HepG2 (cell line): Measurements from ENCODE around the gene TTBK1. TPM values are rescaled to one million over a fixed set of nuclear protein-coding genes. Genes with fewer than 3 reads are reported as not detected.

Experiments used
- ATAC-seq: fragments of 200-7000 bp; cut with Tn5 transposase; 3 replicates; pipeline ENCODE4 v1.9.1; 2020; ENCODE audit warnings: mild to moderate bottlenecking, moderate library complexity
- BruUV-seq: library from RNA; stranded (reverse); fragments of 400-500 nt; replicated peaks from 2 replicates; lab custom pipeline; 2021; lab: Mats Ljungman, UMichigan
- CTCF ChIA-PET: fragments of 300-600 bp; formaldehyde crosslinking; extraction: SDS; loops from one replicate; lab custom pipeline; 2021; ENCODE audit warnings: low total read pairs, inconsistent platforms, low intra/inter-chr PET ratio; lab: Yijun Ruan, JAX
- POLR2A ChIA-PET: fragments of 350-600 bp; sonication (Branson Sonifier 250); formaldehyde crosslinking; loops from one replicate; lab custom pipeline; 2020; ENCODE audit warnings: antibody characterized with exemption, inconsistent platforms; lab: Yijun Ruan, JAX
- DNase-seq: peaks from one replicate; pipeline ENCODE4 v3.0.0-alpha.2; 2015; ENCODE audit warnings: low spot score
- FAIRE-seq: peaks from 3 replicates; lab custom pipeline; 2011; peaks lifted over from hg19 to GRCh38; lab: Jason Lieb, UNC
- H2AFZ ChIP-seq: one replicate; pipeline ENCODE4 v1.6.1; 2011; ENCODE audit warnings: low read length, inconsistent platforms
- H3K27ac ChIP-seq: fragments of 300-600 bp; 3 replicates; pipeline ENCODE4 v1.8.0; 2011; ENCODE audit warnings: mixed run types, mild to moderate bottlenecking, mixed read lengths, low read length, inconsistent platforms; ENCODE audit not compliant: insufficient read depth; ENCODE audit errors: extremely low read length
- H3K27me3 ChIP-seq, 2 experiments: fragments of 200-600 bp in 1 of 2; 2 replicates in 1 of 2; 3 replicates in 1 of 2; pipeline versions ENCODE4 v1.6.0 to v1.8.0; 2011; ENCODE audit warnings: low read length in 2 of 2, mild to moderate bottlenecking in 2 of 2, moderate library complexity in 2 of 2, inconsistent platforms in 1 of 2; ENCODE audit not compliant: insufficient read depth in 2 of 2, control insufficient read depth in 1 of 2
- H3K36me3 ChIP-seq, 2 experiments: fragments of 200-600 bp in 1 of 2; replicated peaks in 1 of 2; 2 replicates in 1 of 2; 3 replicates in 1 of 2; pipeline versions ENCODE4 v1.5.1 to v1.8.0; 2011; ENCODE audit warnings: low read length in 2 of 2, inconsistent platforms in 1 of 2; ENCODE audit not compliant: insufficient read depth in 2 of 2, control insufficient read depth in 1 of 2
- H3K4me1 ChIP-seq: 2 replicates; pipeline ENCODE4 v1.5.1; 2012; ENCODE audit warnings: low read length, inconsistent platforms; ENCODE audit not compliant: insufficient read depth
- H3K4me2 ChIP-seq: 2 replicates; pipeline ENCODE4 v1.6.0; 2011; ENCODE audit warnings: low read depth, low read length, inconsistent platforms
- H3K4me3 ChIP-seq, 3 experiments: fragments of 200-600 bp in 1 of 3; sonication (generic), shearing (Covaris generic) in 1 of 3; replicated peaks in 1 of 3; 2 replicates each; pipeline ENCODE4 v1.5.1; 2011 to 2016; ENCODE audit warnings: low read length in 3 of 3, inconsistent platforms in 2 of 3, low read depth in 2 of 3, mild to moderate bottlenecking in 2 of 3, control low read depth in 1 of 3, mixed read lengths in 1 of 3; ENCODE audit not compliant: insufficient read depth in 1 of 3
- H3K79me2 ChIP-seq: one replicate; pipeline ENCODE4 v1.6.1; 2011; ENCODE audit warnings: low read length, inconsistent platforms; ENCODE audit not compliant: insufficient read depth
- H3K9ac ChIP-seq: 2 replicates; pipeline ENCODE4 v1.6.0; 2011; ENCODE audit warnings: mild to moderate bottlenecking, low read depth, low read length, inconsistent platforms; ENCODE audit not compliant: insufficient read depth
- H3K9me3 ChIP-seq: 2 replicates; pipeline ENCODE4 v1.5.1; 2012; ENCODE audit warnings: mild to moderate bottlenecking, low read length
- H4K20me1 ChIP-seq: 2 replicates; pipeline ENCODE4 v1.6.0; 2011; ENCODE audit warnings: inconsistent platforms, mild to moderate bottlenecking, low read length, moderate library complexity; ENCODE audit not compliant: insufficient read depth
- ATF7 ChIP-seq, 2 experiments: fragments of 450-650 bp in 1 of 2; sonication (generic) in 1 of 2; formaldehyde crosslinking in 1 of 2; IDR thresholded peaks; 2 replicates each; pipeline versions ENCODE4 v1.4.0 to v1.6.1; 2016 to 2020; ENCODE audit warnings: antibody characterized with exemption in 1 of 2, mild to moderate bottlenecking in 1 of 2, missing genetic modification reagents in 1 of 2
- BORCS8-MEF2B ChIP-seq: sonication (generic); formaldehyde crosslinking; IDR thresholded peaks from 2 replicates; pipeline ENCODE4 v1.8.0; 2022; ENCODE audit warnings: mild to moderate bottlenecking, missing genetic modification reagents
- EED ChIP-seq: sonication (generic); formaldehyde crosslinking; IDR thresholded peaks from 2 replicates; pipeline ENCODE4 v1.5.0; 2020; ENCODE audit warnings: mild to moderate bottlenecking, missing genetic modification reagents
- ELF3 ChIP-seq: IDR thresholded peaks from 2 replicates; pipeline ENCODE4 v1.6.1; 2016; ENCODE audit warnings: missing genetic modification reagents, missing compliant biosample characterization
- HMGXB4 ChIP-seq, 2 experiments: sonication (generic) in 1 of 2; formaldehyde crosslinking in 1 of 2; IDR thresholded peaks; 2 replicates each; pipeline versions ENCODE4 v1.4.0 to v1.6.1; 2018 to 2020; ENCODE audit warnings: missing genetic modification reagents in 2 of 2, borderline replicate concordance in 1 of 2, low read depth in 1 of 2, mild to moderate bottlenecking in 1 of 2, missing biosample characterization in 1 of 2
- KAT2B ChIP-seq: fragments of 150-350 bp; IDR thresholded peaks from 2 replicates; pipeline ENCODE4 v1.6.1; 2014; ENCODE audit warnings: low read depth, low read length, borderline replicate concordance
- KLF9 ChIP-seq: IDR thresholded peaks from 2 replicates; pipeline ENCODE4 v1.6.1; 2016; ENCODE audit warnings: low read depth
- NFIB ChIP-seq: sonication (generic); formaldehyde crosslinking; IDR thresholded peaks from 2 replicates; pipeline ENCODE4 v1.9.0; 2021; ENCODE audit warnings: missing genetic modification reagents, mild to moderate bottlenecking, borderline replicate concordance
- REXO4 ChIP-seq: sonication (generic); formaldehyde crosslinking; IDR thresholded peaks from 2 replicates; pipeline ENCODE4 v1.8.0; 2022; ENCODE audit warnings: missing genetic modification reagents, mild to moderate bottlenecking, borderline replicate concordance
- SSRP1 ChIP-seq: IDR thresholded peaks from 2 replicates; pipeline ENCODE4 v1.6.1; 2016; ENCODE audit warnings: control low read depth
- TOPORS ChIP-seq: sonication (generic); formaldehyde crosslinking; IDR thresholded peaks from 2 replicates; pipeline ENCODE4 v1.8.0; 2023; ENCODE audit warnings: mild to moderate bottlenecking, missing genetic modification reagents
- ZMAT3 ChIP-seq: sonication (generic); formaldehyde crosslinking; conservative IDR thresholded peaks from 2 replicates; pipeline ENCODE4 v1.7.0; 2021; ENCODE audit warnings: missing genetic modification reagents
- ZNF101 ChIP-seq: sonication (generic); formaldehyde crosslinking; IDR thresholded peaks from 2 replicates; pipeline ENCODE4 v1.4.0; 2020; ENCODE audit warnings: mild to moderate bottlenecking, low read depth, missing genetic modification reagents, borderline replicate concordance
- ZNF362 ChIP-seq: sonication (generic); formaldehyde crosslinking; IDR thresholded peaks from 2 replicates; pipeline ENCODE4 v1.4.0; 2020; ENCODE audit warnings: missing genetic modification reagents, mild to moderate bottlenecking, borderline replicate concordance
- ZNF383 ChIP-seq: sonication (generic); formaldehyde crosslinking; IDR thresholded peaks from 2 replicates; pipeline ENCODE4 v1.4.0; 2020; ENCODE audit warnings: missing genetic modification reagents, mild to moderate bottlenecking, borderline replicate concordance
- ZNF513 ChIP-seq: sonication (generic); formaldehyde crosslinking; conservative IDR thresholded peaks from 2 replicates; pipeline ENCODE4 v1.5.0; 2020; ENCODE audit warnings: missing genetic modification reagents
- ZNF629 ChIP-seq: sonication (generic); formaldehyde crosslinking; conservative IDR thresholded peaks from 2 replicates; pipeline ENCODE4 v1.5.0; 2020; ENCODE audit warnings: missing genetic modification reagents
- ZNF652 ChIP-seq: IDR thresholded peaks from 2 replicates; pipeline ENCODE4 v1.6.1; 2016; ENCODE audit warnings: low read depth, borderline replicate concordance
- ZNF747 ChIP-seq: sonication (generic); formaldehyde crosslinking; IDR thresholded peaks from 2 replicates; pipeline ENCODE4 v1.8.1; 2023; ENCODE audit warnings: missing genetic modification reagents, mild to moderate bottlenecking, borderline replicate concordance
- ZNF768 ChIP-seq: sonication (generic); formaldehyde crosslinking; IDR thresholded peaks from 2 replicates; pipeline ENCODE4 v1.4.0; 2020; ENCODE audit warnings: missing genetic modification reagents
- WGBS: methylation state at CpG from one replicate; pipeline ENCODE4 v1.1.6; 2017; ENCODE audit warnings: low lambda C conversion rate; 5-methylcytosine and 5-hydroxymethylcytosine counted together
- in situ Hi-C: cut with HindIII; loops from 2 replicates; pipeline ENCODE4 v1.10.0; 2017; ENCODE audit warnings: low pct_unique_long_range_greater_than_20kb; ENCODE audit not compliant: extremely low pct_ligation_motif_present
- intact Hi-C: fragments of 100-400 bp; cut with micrococcal nuclease; formaldehyde crosslinking; loops from one replicate; pipeline ENCODE4 v1.10.0; 2022; ENCODE audit not compliant: unreplicated experiment
- polyA plus RNA-seq, 8 experiments: library from polyadenylated mRNA; depleted of rRNA in 3 of 8; stranded (reverse) in 7 of 8; unstranded in 1 of 8; fragments of >200 nt; fragmentation: Illumina TruSeq in 4 of 8; extraction: Trizol in 4 of 8; gene quantifications; 2 replicates each; pipeline versions ENCODE4 v1.2.1 to v1.2.3, GENCODE V29; 2011 to 2016; ENCODE audit warnings: low read depth in 4 of 8, missing spikeins in 1 of 8, mixed read lengths in 1 of 8; ENCODE audit not compliant: insufficient read depth in 1 of 8
- total RNA-seq, 5 experiments: library from RNA; depleted of rRNA; stranded (reverse); fragments of >200 nt; fragmentation: Illumina TruSeq; extraction: Trizol; gene quantifications; 2 replicates each; pipeline ENCODE4 v1.2.3, GENCODE V29; 2016; ENCODE audit warnings: low read depth in 1 of 5

Gene TTBK1
- total and polyA plus RNA-seq, 2 of the 13 experiments (the other 11 are each of a cell fraction or from before 2014, with no cell fraction given): 0.24 to 0.33 TPM

GRCh38 chr6:43268355-43268700, 25.0 kb downstream of the TTBK1 start (continued):
- TF ChIP-seq SSRP1 (CRISPR knock-in tag) (no peak; the same call in 1 of the 2 replicates), ZMAT3 (CRISPR knock-in tag) (no peak), ZNF383 (CRISPR knock-in tag) (no peak), BORCS8-MEF2B (CRISPR knock-in tag) (no peak), KLF9 (no peak), ZNF513 (CRISPR knock-in tag) (no peak), ZNF747 (CRISPR knock-in tag) (0 out of 2 replicates have a peak, but pooled peaks have one; percentile 6), EED (CRISPR knock-in tag) (no peak), TOPORS (peak; percentile 8; the same call in 1 of the 2 replicates), ZNF101 (CRISPR knock-in tag) (no peak), NFIB (CRISPR knock-in tag) (peak; percentile 7; the same call in 1 of the 2 replicates)

GRCh38 chr6:43268782-43269272, 25.5 kb downstream of the TTBK1 start:
- BruUV-seq: no TSS peak
- ATAC-seq (no peak), DNase-seq (no peak), FAIRE-seq (no peak)
- 92% methylated on average over 10 of the region's 10 CpGs for WGBS
- Histone ChIP-seq H2AFZ (no peak overlapping the region), H3K4me2 (peak overlapping the region; percentile 58), H3K4me1 (peaks cover 96% of the 10 kb centered on the region), H3K9ac (peak overlapping the region; percentile 69), H3K9me3 (no peaks in the 10 kb centered on the region), H4K20me1 (no peaks in the 10 kb centered on the region), H3K79me2 (no peaks in the 10 kb centered on the region), H3K27ac (peak overlapping the region; percentile 91), H3K36me3 (no peaks in the 10 kb centered on the region), H3K4me3 (no peak overlapping the region), H3K27me3 (no peaks in the 10 kb centered on the region)
- intact Hi-C loops (loop anchor here (10.0 kb wide), 1 partner anchor 156 kb away; the partner anchor contains the start of gene ABCC10), in situ Hi-C loops (no loop called here)
- ChIA-PET POLR2A (interaction anchor here (1.1 to 20.0 kb wide), 17 partner anchors 11 to 340 kb away, joined by 3 to 314 read pairs (median 4); partner anchors contain the start of genes ABCC10, CNPY3, DNPH1 and POLR1C), CTCF (no interaction called here)
- no peak for TF ChIP-seq ZNF652 (CRISPR knock-in tag)
- TF ChIP-seq ELF3 (CRISPR knock-in tag): no peak
- TF ChIP-seq ZNF362 (CRISPR knock-in tag): no peak; the same call in 1 of the 2 replicates
- TF ChIP-seq REXO4 (CRISPR knock-in tag): no peak
- TF ChIP-seq KAT2B: no peak
- no peak for TF ChIP-seq ATF7 (IDR thresholded peaks at IDR 0.05)
- 0 out of 2 replicates have a peak, but pooled peaks have one; percentile 7 for TF ChIP-seq ATF7 (CRISPR knock-in tag; IDR thresholded peaks at IDR 0.05)
- 0 out of 4 replicates have a peak, but pooled peaks of 1 of the 2 experiments have one; percentile 3 for TF ChIP-seq HMGXB4 (CRISPR knock-in tag; IDR thresholded peaks at IDR 0.05; ENCODE audit: borderline replicate concordance in 1 of 2, low read depth in 1 of 2)
- TF ChIP-seq ZNF629 (CRISPR knock-in tag): peak; percentile 90
- TF ChIP-seq ZNF768 (CRISPR knock-in tag): peak; percentile 84
